Breast epithelium (tissue), 3 donors: Measurements from ENCODE around the gene CD4.

Experiments used
- POLR2A ChIP-seq: fragments of 450-650 bp; IDR thresholded peaks from one replicate; pipeline ENCODE4 v1.6.1; 2016; ENCODE audit warnings: antibody characterized with exemption, mild to moderate bottlenecking, moderate library complexity
- POLR2AphosphoS5 ChIP-seq, 3 donors: sonication (generic); formaldehyde crosslinking; IDR thresholded peaks; one replicate each; pipeline ENCODE4 v1.6.1; 2017; ENCODE audit warnings: antibody characterized with exemption in 3 of 3
- TF ChIP-seq, protein P1 (sequence below), 3 donors: fragments of 450-650 bp; IDR thresholded peaks; one replicate each; pipeline ENCODE4 v1.5.1; 2016 to 2017; ENCODE audit warnings: antibody characterized with exemption in 3 of 3, mild to moderate bottlenecking in 3 of 3, moderate library complexity in 3 of 3

DNA sequence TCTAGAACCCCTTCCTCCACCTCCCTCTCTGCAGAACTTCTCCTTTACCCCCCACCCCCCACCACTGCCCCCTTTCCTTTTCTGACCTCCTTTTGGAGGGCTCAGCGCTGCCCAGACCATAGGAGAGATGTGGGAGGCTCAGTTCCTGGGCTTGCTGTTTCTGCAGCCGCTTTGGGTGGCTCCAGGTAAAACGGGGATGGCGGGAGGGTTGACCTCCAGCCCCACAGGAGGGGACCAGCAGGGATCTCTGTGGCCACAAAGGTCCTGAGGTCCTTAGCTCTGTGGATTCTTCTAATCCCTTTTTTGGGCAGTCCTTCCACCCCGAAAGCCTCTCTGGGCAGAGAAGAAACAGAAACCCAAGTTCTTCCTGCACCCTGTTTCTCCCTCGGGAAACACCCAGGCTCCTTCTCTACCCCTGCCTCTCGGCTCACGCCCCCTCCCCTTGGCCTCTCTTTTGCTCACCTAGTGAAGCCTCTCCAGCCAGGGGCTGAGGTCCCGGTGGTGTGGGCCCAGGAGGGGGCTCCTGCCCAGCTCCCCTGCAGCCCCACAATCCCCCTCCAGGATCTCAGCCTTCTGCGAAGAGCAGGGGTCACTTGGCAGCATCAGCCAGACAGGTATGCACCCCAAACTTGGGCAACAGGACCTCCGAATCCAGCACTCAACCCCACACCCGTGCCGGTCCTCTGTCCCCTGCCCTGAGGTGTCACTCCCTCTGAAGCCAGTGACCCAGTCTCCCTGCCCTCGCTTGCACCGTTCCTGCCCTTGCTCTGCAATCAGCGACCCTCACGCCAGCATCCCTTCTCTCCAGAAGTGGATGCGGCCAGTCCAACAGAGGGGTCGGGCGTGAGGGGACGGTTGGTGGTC is 16.4 kb upstream of the CD4 start:
- TF ChIP-seq POLR2A (no peak), POLR2AphosphoS5 (IDR thresholded peaks at IDR 0.05) (no peak)
- TF ChIP-seq, protein P1, sequence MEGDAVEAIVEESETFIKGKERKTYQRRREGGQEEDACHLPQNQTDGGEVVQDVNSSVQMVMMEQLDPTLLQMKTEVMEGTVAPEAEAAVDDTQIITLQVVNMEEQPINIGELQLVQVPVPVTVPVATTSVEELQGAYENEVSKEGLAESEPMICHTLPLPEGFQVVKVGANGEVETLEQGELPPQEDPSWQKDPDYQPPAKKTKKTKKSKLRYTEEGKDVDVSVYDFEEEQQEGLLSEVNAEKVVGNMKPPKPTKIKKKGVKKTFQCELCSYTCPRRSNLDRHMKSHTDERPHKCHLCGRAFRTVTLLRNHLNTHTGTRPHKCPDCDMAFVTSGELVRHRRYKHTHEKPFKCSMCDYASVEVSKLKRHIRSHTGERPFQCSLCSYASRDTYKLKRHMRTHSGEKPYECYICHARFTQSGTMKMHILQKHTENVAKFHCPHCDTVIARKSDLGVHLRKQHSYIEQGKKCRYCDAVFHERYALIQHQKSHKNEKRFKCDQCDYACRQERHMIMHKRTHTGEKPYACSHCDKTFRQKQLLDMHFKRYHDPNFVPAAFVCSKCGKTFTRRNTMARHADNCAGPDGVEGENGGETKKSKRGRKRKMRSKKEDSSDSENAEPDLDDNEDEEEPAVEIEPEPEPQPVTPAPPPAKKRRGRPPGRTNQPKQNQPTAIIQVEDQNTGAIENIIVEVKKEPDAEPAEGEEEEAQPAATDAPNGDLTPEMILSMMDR (IDR thresholded peaks at IDR 0.05): no peak
